Karpas-422 (cell line): Measurements from ENCODE around the gene EPC2. TPM values are rescaled to one million over a fixed set of nuclear protein-coding genes. Genes with fewer than 3 reads are reported as not detected.
"Not testable (repeated sequence)": the region's sequence is repeated elsewhere in the genome, so short reads cannot be mapped to it uniquely, and the experiment has no call there.

Experiments used
- DNase-seq: peaks from one replicate; pipeline ENCODE4 v3.0.0-alpha.2; 2015
- H2AFZ ChIP-seq: fragments of 200-600 bp; sonication (generic); 2 replicates; pipeline ENCODE4 v1.6.1; 2014; ENCODE audit warnings: antibody characterized with exemption, low read length, mixed read lengths
- H3K27ac ChIP-seq: fragments of 200-600 bp; sonication (generic); 2 replicates; pipeline ENCODE4 v1.5.1; 2014; ENCODE audit warnings: mild to moderate bottlenecking, low read length, moderate library complexity
- H3K27me3 ChIP-seq: fragments of 200-600 bp; sonication (generic); 2 replicates; pipeline ENCODE4 v1.6.1; 2014; ENCODE audit warnings: low read length, mixed read lengths
- H3K36me3 ChIP-seq: fragments of 200-600 bp; sonication (generic); 2 replicates; pipeline ENCODE4 v1.6.1; 2014; ENCODE audit warnings: low read length, mixed read lengths; ENCODE audit not compliant: insufficient read depth
- H3K4me1 ChIP-seq: fragments of 200-600 bp; sonication (generic); 2 replicates; pipeline ENCODE4 v1.6.1; 2014; ENCODE audit warnings: mild to moderate bottlenecking, low read length, mixed read lengths
- H3K4me2 ChIP-seq: fragments of 200-600 bp; sonication (generic); 2 replicates; pipeline ENCODE4 v1.6.1; 2014; ENCODE audit warnings: low read length, low read depth, mild to moderate bottlenecking; ENCODE audit not compliant: poor library complexity, severe bottlenecking
- H3K4me3 ChIP-seq: fragments of 200-600 bp; sonication (generic); 2 replicates; pipeline ENCODE4 v1.5.1; 2014; ENCODE audit warnings: mild to moderate bottlenecking, antibody characterized with exemption, low read length, mixed read lengths
- H3K79me2 ChIP-seq: fragments of 200-600 bp; sonication (generic); 2 replicates; pipeline ENCODE4 v1.6.1; 2014; ENCODE audit warnings: mild to moderate bottlenecking, low read length, mixed read lengths
- H3K9ac ChIP-seq: fragments of 200-600 bp; sonication (generic); 2 replicates; pipeline ENCODE4 v1.6.0; 2014; ENCODE audit warnings: low read length
- H3K9me2 ChIP-seq: fragments of 200-600 bp; sonication (generic), shearing (Covaris generic); replicated peaks from 2 replicates; pipeline ENCODE4 v1.6.0; 2014; ENCODE audit warnings: mild to moderate bottlenecking, low read length, moderate library complexity; ENCODE audit not compliant: insufficient read depth
- H3K9me3 ChIP-seq: fragments of 300-700, 200-600 bp; sonication (generic); 2 replicates; pipeline ENCODE4 v1.6.1; 2014; ENCODE audit warnings: low read length, mixed read lengths
- H4K20me1 ChIP-seq: fragments of 200-600 bp; sonication (generic); 2 replicates; pipeline ENCODE4 v1.6.1; 2014; ENCODE audit warnings: mild to moderate bottlenecking, antibody characterized with exemption, low read length, low read depth; ENCODE audit not compliant: insufficient read depth
- total RNA-seq: library from RNA; depleted of rRNA; stranded (reverse); fragments of >200 nt; shearing (Covaris generic); gene quantifications from 2 replicates; pipeline ENCODE4 v1.2.3, GENCODE V29; 2014; ENCODE audit warnings: low replicate concordance

The EPC2 gene
- total RNA-seq, 1 experiment from 2014 or later, result 30.3 TPM

GRCh38 chr2:148752977-148753376 lies 108.4 kb downstream of the EPC2 start:
- Histone ChIP-seq H3K27me3 (no peaks in the 10 kb centered on the region), H3K4me3 (no peak overlapping the region), H3K9me3 (no peaks in the 10 kb centered on the region), H3K9me2 (no peaks in the 10 kb centered on the region; the same call in 1 of the 2 replicates), H3K4me1 (no peaks in the 10 kb centered on the region), H3K36me3 (no peaks in the 10 kb centered on the region), H4K20me1 (no peaks in the 10 kb centered on the region), H3K27ac (no peak overlapping the region), H3K4me2 (no peak overlapping the region), H3K9ac (no peak overlapping the region), H3K79me2 (peaks cover 78% of the 10 kb centered on the region), H2AFZ (no peak overlapping the region)
- no peak for DNase-seq

GRCh38 chr2:148754864-148755263 lies 110.3 kb downstream of the EPC2 start:
- no peaks in the 10 kb centered on the region for H3K4me1 ChIP-seq
- H3K9ac ChIP-seq, result no peak overlapping the region
- H3K27ac ChIP-seq, result no peak overlapping the region

GRCh38 chr2:148756292-148756975 lies 111.9 kb downstream of the EPC2 start:
- no peak for DNase-seq
- Histone ChIP-seq H3K4me1 (no peaks in the 10 kb centered on the region), H3K4me3 (no peak overlapping the region), H3K4me2 (no peak overlapping the region), H3K79me2 (peaks cover 69% of the 10 kb centered on the region), H4K20me1 (no peaks in the 10 kb centered on the region), H3K27ac (no peak overlapping the region), H3K27me3 (no peaks in the 10 kb centered on the region), H3K9me2 (no peaks in the 10 kb centered on the region), H3K9me3 (no peaks in the 10 kb centered on the region), H3K9ac (no peak overlapping the region), H3K36me3 (no peaks in the 10 kb centered on the region), H2AFZ (no peak overlapping the region)

More at GRCh38 chr2:148754864-148755263, 110.3 kb downstream of the EPC2 start:
- DNase-seq, result no peak
- H3K9me3 ChIP-seq, result no peaks in the 10 kb centered on the region
- H3K36me3 ChIP-seq, result no peaks in the 10 kb centered on the region
- peaks cover 68% of the 10 kb centered on the region for H3K79me2 ChIP-seq
- no peak overlapping the region for H3K4me2 ChIP-seq
- H3K4me3 ChIP-seq, result no peak overlapping the region
- H3K9me2 ChIP-seq, result no peaks in the 10 kb centered on the region; the same call in 1 of the 2 replicates
- no peaks in the 10 kb centered on the region for H4K20me1 ChIP-seq
- no peak overlapping the region for H2AFZ ChIP-seq
- no peaks in the 10 kb centered on the region for H3K27me3 ChIP-seq

GRCh38 chr2:148764815-148765214 lies 120.3 kb downstream of the EPC2 start:
- Histone ChIP-seq H3K79me2 (peaks cover 55% of the 10 kb centered on the region), H4K20me1 (no peaks in the 10 kb centered on the region), H3K9me2 (no peaks in the 10 kb centered on the region; the same call in 1 of the 2 replicates), H3K27me3 (no peaks in the 10 kb centered on the region), H3K4me1 (no peaks in the 10 kb centered on the region), H3K9me3 (no peaks in the 10 kb centered on the region), H3K4me2 (no peak overlapping the region), H3K9ac (no peak overlapping the region), H2AFZ (no peak overlapping the region), H3K27ac (no peak overlapping the region), H3K4me3 (no peak overlapping the region), H3K36me3 (peaks cover 11% of the 10 kb centered on the region)
- DNase-seq, result no peak

- H3K27ac ChIP-seq, result no peak overlapping the region
- DNase-seq, result no peak
- H3K27me3 ChIP-seq, result no peaks in the 10 kb centered on the region
- H3K9me2 ChIP-seq, result no peaks in the 10 kb centered on the region; the same call in 1 of the 2 replicates
- H3K4me2 ChIP-seq, result no peak overlapping the region
- no peaks in the 10 kb centered on the region for H4K20me1 ChIP-seq
- H3K79me2 ChIP-seq, result peaks cover 24% of the 10 kb centered on the region
- H3K9me3 ChIP-seq, result no peaks in the 10 kb centered on the region
- peaks cover 26% of the 10 kb centered on the region for H3K36me3 ChIP-seq
- H3K4me3 ChIP-seq, result no peak overlapping the region
- no peaks in the 10 kb centered on the region for H3K4me1 ChIP-seq
- H2AFZ ChIP-seq, result no peak overlapping the region
- no peak overlapping the region for H3K9ac ChIP-seq
Measured at GRCh38 chr2:148770047-148770446, 125.5 kb downstream of the EPC2 start.

GRCh38 chr2:148781544-148781943 lies 137.0 kb downstream of the EPC2 start:
- H3K9ac ChIP-seq, result no peak overlapping the region
- peaks cover 22% of the 10 kb centered on the region; the same call in 1 of the 2 replicates for H3K36me3 ChIP-seq
- no peaks in the 10 kb centered on the region for H3K9me2 ChIP-seq
- H2AFZ ChIP-seq, result no peak overlapping the region
- H3K4me1 ChIP-seq, result no peaks in the 10 kb centered on the region
- no peaks in the 10 kb centered on the region for H3K9me3 ChIP-seq
- H3K79me2 ChIP-seq, result peaks cover 6% of the 10 kb centered on the region; the same call in 1 of the 2 replicates
- no peak overlapping the region for H3K4me2 ChIP-seq
- H3K27ac ChIP-seq, result no peak overlapping the region
- no peaks in the 10 kb centered on the region for H4K20me1 ChIP-seq
- DNase-seq, result no peak
- no peaks in the 10 kb centered on the region for H3K27me3 ChIP-seq
- no peak overlapping the region for H3K4me3 ChIP-seq

GRCh38 chr2:148789059-148789458 lies 144.5 kb downstream of the EPC2 start:
- Histone ChIP-seq H3K27ac (no peak overlapping the region), H3K4me2 (no peak overlapping the region)

GRCh38 chr2:148790172-148790571 lies 145.6 kb downstream of the EPC2 start:
- H3K9me2 ChIP-seq, H3K27me3 ChIP-seq, H4K20me1 ChIP-seq, H2AFZ ChIP-seq, H3K4me1 ChIP-seq, H3K9ac ChIP-seq, H3K4me2 ChIP-seq, H3K79me2 ChIP-seq, H3K9me3 ChIP-seq, DNase-seq, H3K27ac ChIP-seq, H3K4me3 ChIP-seq: not testable (repeated sequence)
- H3K36me3 ChIP-seq, result peaks cover 11% of the 10 kb centered on the region; the same call in 1 of the 2 replicates

More at GRCh38 chr2:148789059-148789458, 144.5 kb downstream of the EPC2 start:
- no peaks in the 10 kb centered on the region for H3K9me3 ChIP-seq
- no peak for DNase-seq
- H3K9ac ChIP-seq, result no peak overlapping the region
- H2AFZ ChIP-seq, result no peak overlapping the region
- no peak overlapping the region for H3K4me3 ChIP-seq
- peaks cover 21% of the 10 kb centered on the region; the same call in 1 of the 2 replicates for H3K36me3 ChIP-seq
- H3K79me2 ChIP-seq, result no peaks in the 10 kb centered on the region
- no peaks in the 10 kb centered on the region for H3K9me2 ChIP-seq
- H4K20me1 ChIP-seq, result no peaks in the 10 kb centered on the region
- H3K27me3 ChIP-seq, result no peaks in the 10 kb centered on the region
- H3K4me1 ChIP-seq, result no peaks in the 10 kb centered on the region
